Astrocyte of the cerebellum (primary cell): Measurements from ENCODE around the gene DCTN3.

Experiments used
- DNase-seq: peaks from one replicate; pipeline ENCODE4 v3.0.0-alpha.2; 2011; ENCODE audit warnings: low read depth
- H3K4me3 ChIP-seq: 2 replicates; pipeline ENCODE4 v1.5.1; 2011; ENCODE audit warnings: mild to moderate bottlenecking, low read depth, low read length, moderate library complexity
- in situ Hi-C: cut with HindIII; loops from 2 replicates; pipeline ENCODE4 v1.10.0; 2017; ENCODE audit warnings: low sequenced_read_pairs
- TF ChIP-seq, protein P1 (sequence below): IDR thresholded peaks from 2 replicates; pipeline ENCODE4 v1.5.1; 2012; ENCODE audit warnings: low read length, low read depth, moderate library complexity, mild to moderate bottlenecking; ENCODE audit errors: missing control alignments

Gene DCTN3

DNA sequence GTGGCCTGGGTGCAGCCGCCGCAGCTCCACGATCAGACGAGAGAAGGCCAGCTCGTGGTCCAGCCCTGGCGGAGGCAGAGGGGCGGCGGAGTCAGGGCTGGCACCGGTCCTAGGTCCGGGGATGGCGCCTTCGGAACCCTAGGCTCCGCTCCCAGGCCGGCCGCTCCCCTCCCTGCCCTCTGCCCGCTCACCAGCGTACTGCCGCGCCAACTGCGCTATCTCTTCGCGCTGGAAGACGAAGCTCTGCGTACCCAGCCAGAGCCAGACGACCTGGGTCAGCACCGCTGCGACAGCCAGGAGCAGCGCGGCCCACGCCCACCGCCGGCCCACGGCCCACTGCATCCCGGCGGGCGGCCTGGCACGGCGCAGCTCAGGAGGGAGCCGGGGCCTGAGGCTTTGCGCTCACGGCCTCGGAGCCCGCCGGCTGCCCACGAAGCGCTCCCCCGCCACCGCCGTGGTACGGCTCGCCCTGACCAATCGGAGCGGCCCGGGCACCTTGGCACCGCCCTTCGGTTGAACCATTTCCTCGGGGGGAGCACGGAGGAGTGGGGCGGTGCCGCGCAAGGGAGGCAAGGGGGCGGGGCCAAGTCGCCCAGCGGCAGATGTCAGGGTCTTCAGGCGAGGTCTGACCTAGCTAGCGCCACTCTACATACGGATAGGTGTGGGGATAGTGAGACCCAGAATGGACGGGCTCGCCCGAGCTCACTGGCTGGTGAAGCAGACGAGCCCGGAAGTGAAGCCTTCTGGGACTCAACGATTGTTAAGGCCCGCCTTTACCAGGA lies 17.3 kb upstream of the DCTN3 start, which contains the start of gene SIGMAR1:
Gene SIGMAR1 (minus strand): TSS at position 432 of the 782 bp plus-strand sequence. CDS start 90 bp downstream, at position 342.
- in situ Hi-C loops: no loop called here
- peak within 1 kb of the TSS; percentile 66 for H3K4me3 ChIP-seq
- peak; percentile 73 for DNase-seq
- TF ChIP-seq, protein P1, sequence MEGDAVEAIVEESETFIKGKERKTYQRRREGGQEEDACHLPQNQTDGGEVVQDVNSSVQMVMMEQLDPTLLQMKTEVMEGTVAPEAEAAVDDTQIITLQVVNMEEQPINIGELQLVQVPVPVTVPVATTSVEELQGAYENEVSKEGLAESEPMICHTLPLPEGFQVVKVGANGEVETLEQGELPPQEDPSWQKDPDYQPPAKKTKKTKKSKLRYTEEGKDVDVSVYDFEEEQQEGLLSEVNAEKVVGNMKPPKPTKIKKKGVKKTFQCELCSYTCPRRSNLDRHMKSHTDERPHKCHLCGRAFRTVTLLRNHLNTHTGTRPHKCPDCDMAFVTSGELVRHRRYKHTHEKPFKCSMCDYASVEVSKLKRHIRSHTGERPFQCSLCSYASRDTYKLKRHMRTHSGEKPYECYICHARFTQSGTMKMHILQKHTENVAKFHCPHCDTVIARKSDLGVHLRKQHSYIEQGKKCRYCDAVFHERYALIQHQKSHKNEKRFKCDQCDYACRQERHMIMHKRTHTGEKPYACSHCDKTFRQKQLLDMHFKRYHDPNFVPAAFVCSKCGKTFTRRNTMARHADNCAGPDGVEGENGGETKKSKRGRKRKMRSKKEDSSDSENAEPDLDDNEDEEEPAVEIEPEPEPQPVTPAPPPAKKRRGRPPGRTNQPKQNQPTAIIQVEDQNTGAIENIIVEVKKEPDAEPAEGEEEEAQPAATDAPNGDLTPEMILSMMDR: no peak

DNA sequence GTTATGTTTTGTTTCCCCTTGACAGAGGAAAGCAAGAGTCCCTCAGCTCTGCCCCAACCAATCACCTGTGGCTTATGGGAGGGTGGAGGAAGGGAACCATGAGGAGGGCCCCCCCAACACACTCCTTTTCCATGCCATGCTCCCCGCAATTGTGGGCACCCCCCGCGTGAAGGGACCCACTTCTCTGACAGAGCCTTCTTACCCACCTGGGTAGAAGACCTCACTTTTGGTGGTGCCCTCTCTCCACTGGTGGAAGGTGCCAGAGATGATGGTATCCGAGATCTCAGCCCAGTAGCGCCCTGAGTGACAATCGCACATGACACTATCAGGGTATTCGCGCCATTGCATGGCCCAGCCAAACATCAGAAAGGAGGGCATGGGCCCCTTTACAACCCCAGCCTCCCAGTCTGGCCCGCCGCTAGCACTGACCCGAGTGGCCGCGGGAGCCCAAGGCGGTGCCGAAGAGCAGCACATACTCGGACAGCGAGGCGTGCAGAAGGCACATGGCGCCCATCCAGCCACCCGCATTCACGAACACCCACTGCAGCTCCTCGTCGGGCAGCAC lies 16.6 kb upstream of the DCTN3 start:
- in situ Hi-C loops: no loop called here
- H3K4me3 ChIP-seq: peak overlapping the region; percentile 66
- DNase-seq: no peak
- TF ChIP-seq, protein P1: no peak

DNA sequence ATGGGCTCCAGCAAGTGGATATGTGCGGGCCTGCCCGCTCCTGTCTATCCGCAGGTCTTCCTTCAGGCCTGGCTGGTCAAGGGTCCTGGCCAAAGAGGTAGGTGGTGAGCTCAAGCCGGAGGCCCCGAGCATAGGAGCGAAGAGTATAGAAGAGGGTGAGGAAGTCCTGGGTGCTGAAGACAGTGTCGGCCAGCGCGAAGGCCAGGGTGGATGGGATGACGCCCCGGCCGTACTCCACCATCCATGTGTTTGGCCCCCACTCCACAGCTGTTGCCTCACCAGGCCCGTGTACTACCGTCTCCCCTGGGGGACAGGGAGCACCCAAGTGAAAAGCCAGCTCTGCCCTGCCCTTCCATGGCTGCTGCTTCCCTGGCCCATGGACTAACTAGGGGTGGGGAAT lies 15.3 kb upstream of the DCTN3 start:
- H3K4me3 ChIP-seq: no peak overlapping the region
- in situ Hi-C loops: no loop called here
- TF ChIP-seq, protein P1: no peak
- no peak for DNase-seq

DNA sequence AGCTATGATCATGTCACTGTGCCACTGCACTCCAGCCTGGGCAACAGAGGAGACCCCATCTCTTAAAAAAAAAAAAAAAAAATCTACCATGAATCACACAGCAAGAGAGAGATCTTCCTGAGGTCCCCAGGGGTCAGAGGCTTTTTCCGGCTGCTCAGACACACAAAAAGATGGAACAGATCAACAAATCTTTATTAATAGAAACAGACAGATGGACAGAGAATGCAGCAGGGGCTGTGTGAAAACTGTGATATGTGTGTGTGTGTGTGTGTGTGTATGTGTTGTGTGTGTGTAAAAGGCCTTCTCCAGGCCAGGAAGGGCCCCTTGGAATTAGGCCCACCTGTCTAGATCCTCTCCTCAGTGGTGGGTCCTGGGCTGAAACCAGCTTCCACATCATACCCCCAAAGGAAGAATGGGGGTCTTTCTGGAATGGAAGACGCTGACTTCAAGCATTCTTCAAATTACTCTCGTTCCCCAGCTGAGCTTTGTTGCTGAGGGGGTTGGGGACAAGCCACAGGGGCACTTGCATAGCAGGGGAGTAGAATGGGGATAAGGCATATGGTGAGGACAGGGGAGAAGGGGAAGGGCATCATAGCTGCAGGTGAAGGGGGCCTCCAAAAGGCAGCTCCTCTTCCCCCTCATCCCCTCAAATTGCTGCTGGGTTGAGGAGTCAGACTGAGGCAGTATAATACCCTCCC lies 14.4 kb upstream of the DCTN3 start:
- TF ChIP-seq, protein P1: no peak
- no peak for DNase-seq
- in situ Hi-C loops: no loop called here
- no peak overlapping the region for H3K4me3 ChIP-seq

DNA sequence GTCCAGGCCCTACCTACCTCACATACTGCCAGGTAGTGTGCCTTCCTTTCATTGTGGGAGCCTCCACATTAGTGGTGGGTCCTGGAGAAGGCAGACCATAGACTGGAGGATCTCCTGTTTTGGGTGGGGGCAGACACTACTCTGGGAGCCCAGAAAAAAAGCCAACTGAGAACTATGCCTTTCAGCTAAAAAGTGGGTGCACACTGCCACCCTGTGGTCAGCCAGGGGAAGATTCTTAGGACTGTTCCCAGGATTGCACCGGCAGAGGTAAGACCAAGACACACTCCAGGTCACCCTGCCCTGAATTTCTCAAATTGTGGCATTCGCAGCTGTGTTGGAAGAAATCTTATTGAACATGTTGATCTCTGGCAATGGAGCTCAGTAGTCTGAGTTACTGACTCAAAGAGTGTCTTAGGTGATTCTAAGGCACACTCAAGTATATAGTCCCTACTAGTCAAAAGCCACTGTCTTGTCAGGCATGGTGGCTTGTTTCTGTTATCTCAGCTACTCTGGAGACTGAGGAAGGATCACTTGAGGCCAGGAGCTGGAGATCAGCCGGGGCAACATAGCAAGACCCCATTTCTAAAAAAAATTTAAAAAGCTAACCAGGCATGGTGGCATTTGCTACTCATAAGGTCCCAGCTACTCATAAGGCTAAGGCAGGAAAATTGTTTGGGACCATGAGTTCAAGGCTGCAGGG lies 13.7 kb upstream of the DCTN3 start:
- peak; percentile 45 for DNase-seq
- TF ChIP-seq, protein P1: peak; percentile 83
- H3K4me3 ChIP-seq: no peak overlapping the region
- in situ Hi-C loops: no loop called here

DNA sequence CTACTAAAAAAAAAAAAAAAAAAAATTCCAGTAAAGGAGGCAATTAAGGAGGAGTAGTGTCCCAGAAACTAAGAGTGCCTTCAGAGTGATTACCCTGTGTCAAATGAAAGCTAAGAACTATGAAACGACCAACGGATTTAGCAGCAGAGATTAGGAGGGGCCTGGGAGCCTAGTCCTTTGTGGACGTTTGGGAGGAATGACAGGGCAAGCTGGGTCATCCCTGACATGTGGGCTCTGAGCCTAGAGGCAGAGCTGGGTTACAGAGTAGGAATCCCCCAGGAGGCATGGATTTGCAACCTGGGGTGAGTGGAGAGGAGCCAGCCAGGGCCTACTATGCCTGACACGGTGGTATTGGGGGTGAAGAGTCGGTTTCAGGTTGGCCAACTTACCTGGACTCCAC lies 12.9 kb upstream of the DCTN3 start:
- in situ Hi-C loops: no loop called here
- no peak overlapping the region for H3K4me3 ChIP-seq
- DNase-seq: no peak
- TF ChIP-seq, protein P1: no peak
